Measurements from ENCODE around the gene SOCS1.
A peak's percentile ranks its signal among the peaks of the same experiment; 100 is the strongest.

SOCS1 gene

GRCh38 chr16:11249233-11250061, 6.6 kb downstream of the SOCS1 start:
- no peak for DNase-seq (ENCODE audit: extremely low read depth in 1 of 2, low read depth in 1 of 2)

DNA sequence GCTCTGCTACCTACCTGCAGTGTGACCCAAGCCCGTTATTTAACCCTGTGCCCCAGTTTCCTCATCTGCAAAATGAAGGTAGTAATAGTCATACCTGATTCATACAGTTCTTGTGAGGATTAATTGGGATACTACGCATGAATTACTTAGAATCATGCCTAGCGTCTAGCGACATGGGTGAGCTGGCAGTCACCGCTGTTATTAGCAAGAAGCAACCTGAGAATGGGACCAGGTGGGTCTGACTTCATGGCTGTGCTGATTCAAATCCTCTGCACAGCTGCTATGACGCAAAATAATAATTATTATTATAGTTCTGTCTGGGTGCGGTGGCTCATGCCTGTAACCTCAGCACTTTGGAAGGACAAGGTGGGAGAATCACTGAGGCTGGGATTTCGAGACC, 7.9 kb downstream of the SOCS1 start:
- no peak for DNase-seq (ENCODE audit: extremely low read depth in 1 of 2, low read depth in 1 of 2)

DNA sequence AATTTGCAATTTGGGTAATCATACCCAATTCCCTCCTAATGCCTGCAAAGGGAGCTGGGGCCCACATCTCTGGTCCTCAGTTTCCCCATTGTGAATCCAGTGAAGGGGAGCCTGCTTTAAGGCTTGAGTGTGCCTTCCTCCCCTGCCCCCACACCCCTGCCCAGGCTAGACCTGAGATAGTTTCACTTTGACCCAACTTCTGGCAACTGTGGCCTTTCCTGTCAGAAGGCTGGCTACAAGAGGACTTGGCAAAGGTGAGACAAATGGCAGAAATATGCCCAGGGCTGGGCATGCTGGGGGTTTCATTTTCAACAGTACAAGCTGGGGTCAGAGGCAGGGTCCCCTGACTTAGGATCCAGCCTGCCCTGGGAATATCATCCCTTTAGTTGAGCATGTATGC, 10.0 kb downstream of the SOCS1 start:
- no peak for DNase-seq (ENCODE audit: extremely low read depth in 1 of 2, low read depth in 1 of 2)

GRCh38 chr16:11245222-11245737, 10.7 kb downstream of the SOCS1 start:
- no peak for DNase-seq (ENCODE audit: extremely low read depth in 1 of 2, low read depth in 1 of 2)

DNA sequence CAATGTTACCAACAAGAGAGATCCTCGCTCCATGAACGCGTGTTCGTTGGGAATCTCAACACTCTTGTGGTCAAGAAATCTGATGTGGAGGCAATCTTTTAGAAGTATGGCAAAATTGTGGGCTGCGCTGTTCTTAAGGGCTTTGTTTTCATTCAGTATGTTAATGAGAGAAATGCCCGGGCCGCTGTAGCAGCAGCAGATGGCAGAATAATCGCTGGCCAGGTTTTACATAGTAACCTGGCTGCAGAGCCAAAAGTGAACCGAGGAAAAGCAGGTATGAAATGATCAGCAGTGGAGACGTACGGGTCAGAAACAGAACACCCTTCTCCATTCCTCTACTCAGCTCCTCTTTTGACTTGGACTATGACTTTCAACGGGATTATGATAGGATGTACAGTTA, 13.3 kb downstream of the SOCS1 start:
- DNase-seq (ENCODE audit: extremely low read depth in 1 of 2, low read depth in 1 of 2): no peak

GRCh38 chr16:11241480-11242204, 14.4 kb downstream of the SOCS1 start:
- no peak for DNase-seq (ENCODE audit: extremely low read depth in 1 of 2, low read depth in 1 of 2)

DNA sequence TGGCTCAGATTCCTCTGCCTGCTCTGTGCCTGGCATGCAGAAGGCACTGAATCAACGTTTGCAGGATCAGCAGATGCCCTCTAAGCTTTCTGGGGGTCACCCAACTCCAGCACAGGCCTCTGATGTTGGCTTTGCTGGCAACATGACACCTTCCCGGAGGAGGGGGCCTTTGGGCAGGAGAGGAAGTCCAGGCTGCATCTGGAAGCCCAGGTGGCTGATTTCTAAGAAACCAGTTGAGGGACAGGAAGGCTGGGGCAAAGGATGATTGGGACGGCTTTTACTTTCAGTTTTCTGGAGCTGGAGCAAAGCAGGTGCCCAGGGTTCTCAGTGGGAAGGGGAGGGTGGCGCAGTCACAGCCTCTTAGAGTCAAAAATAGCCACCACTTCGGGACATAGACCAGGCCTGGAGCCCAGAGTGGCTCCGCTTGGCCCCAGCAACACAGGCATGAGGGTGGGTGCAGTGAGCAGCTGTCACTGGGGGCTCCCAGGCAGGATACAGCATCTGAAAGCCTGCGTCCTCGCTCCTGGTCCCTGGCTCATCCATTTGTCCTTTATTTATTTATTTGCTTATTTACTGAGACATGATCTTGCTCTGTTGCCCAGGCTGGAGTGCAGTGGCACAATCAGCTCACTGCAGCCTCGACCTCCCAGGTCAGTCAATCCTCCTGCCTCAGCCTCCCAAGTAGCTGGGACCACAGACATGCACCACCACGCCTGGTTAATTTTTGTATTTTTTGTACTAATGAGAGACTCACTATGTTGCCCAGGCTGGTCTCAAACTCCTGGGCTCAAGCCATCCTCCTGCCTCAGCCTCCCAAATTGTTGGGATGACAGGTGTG, 15.1 kb downstream of the SOCS1 start:
- DNase-seq (ENCODE audit: extremely low read depth in 1 of 2, low read depth in 1 of 2): no peak

- DNase-seq (ENCODE audit: extremely low read depth in 1 of 2, low read depth in 1 of 2): no peak
Observed at GRCh38 chr16:11239644-11240632, 16.1 kb downstream of the SOCS1 start.

DNA sequence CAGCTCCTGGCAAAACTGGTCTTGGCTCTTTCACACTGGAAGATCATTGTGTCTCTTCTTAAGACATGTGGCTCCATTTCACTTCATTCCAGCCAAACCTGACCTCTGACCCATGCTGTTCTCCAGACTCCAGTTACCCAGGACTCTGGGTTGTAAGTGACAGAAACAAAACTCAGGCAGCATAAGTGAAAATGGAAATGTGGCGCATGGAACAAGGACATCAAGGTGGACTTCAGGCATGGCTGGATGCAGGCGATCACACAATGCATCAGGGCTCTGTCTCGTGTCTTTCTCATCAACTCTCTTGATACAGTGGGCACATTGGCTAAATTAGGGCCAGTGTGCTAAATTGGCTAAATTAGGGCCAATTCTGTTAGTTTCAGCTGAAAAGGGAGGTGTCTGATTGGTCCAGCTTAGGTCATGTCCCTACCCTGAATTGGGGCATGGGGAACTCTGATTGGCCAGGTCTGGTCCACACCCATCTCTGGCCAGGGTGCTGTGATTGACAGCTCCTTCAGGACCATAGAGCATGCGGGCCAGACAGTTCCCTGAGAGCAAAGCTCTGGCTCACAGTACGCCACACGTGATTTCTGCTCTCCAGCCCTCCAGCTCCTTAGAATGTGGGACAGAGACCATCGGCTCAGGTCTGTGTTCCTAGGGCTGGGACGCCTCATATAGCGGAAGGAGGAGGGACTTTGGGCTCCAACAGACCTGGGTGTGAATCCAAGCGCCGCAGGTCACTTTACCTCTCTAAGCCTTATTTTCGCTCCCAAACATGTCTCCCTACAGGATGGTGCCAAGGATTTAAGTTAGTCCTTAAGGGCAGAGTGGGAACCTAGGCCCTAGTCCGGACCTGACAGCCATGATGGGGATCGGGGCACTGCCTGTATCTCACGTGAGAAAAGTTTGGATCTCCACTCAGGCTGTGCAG, 17.5 kb downstream of the SOCS1 start:
- DNase-seq (ENCODE audit: extremely low read depth in 1 of 2, low read depth in 1 of 2): no peak

DNA sequence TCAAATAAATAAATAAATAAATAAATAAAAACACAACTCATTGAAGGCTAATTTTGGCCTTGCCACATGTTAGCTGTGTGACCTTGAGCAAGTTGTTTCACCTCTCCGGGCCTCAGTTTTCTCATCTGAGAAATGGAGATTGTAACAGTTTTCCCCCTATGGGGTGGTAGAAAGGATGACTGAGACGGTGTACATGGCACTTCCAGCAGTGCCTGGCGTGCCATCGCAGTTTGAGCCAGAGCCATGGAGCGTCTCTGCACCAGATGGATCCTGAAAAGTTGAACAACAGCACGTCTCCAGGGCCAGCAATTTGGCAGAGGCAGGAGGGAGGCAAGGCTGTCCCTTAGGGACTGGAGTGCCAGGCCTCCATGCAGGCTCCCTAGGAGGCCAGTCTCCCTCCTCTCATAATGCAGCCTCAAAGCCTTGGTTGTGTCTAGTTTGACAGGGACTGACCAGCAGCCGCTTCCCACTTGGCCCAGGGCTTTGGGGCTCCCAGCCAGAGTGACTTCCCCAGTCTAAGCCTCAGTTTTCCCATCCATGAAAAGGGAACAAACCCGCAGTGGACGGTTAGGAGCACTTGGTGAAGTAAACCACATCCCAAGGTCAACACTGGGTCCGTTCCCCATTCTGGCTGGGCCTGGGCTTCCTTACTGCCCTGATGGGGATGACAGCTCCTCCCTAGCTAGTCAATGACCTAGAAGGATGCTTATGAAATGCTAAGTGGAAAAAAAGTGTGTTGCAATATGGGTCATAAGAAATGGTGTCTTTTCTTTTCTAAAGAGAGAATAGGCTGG, 19.3 kb downstream of the SOCS1 start:
- no peak for DNase-seq (ENCODE audit: extremely low read depth in 1 of 2, low read depth in 1 of 2)

GRCh38 chr16:11235703-11235991, 20.4 kb downstream of the SOCS1 start:
- no peak for DNase-seq (ENCODE audit: extremely low read depth in 1 of 2, low read depth in 1 of 2)

- DNase-seq (ENCODE audit: extremely low read depth in 1 of 2, low read depth in 1 of 2): no peak
Observed at GRCh38 chr16:11234884-11235702, 20.9 kb downstream of the SOCS1 start.

GRCh38 chr16:11233727-11234376, 22.2 kb downstream of the SOCS1 start:
- peak in 1 of 2 donors; percentile 33 for DNase-seq (ENCODE audit: extremely low read depth in 1 of 2, low read depth in 1 of 2)

GRCh38 chr16:11232852-11233726, 22.9 kb downstream of the SOCS1 start:
- DNase-seq (ENCODE audit: extremely low read depth in 1 of 2, low read depth in 1 of 2): peak; percentile 58 to 85

GRCh38 chr16:11232302-11232851, 23.6 kb downstream of the SOCS1 start:
- no peak for DNase-seq (ENCODE audit: extremely low read depth in 1 of 2, low read depth in 1 of 2)

All from activated CD8-positive, alpha-beta memory T cell treated with anti-CD3 and anti-CD28 coated beads for 1 hour (primary cell).